ENCODE data around the gene LIMS1. TPM values are rescaled to one million over a fixed set of nuclear protein-coding genes. Genes with fewer than 3 reads are reported as not detected.

Gene LIMS1
- total RNA-seq, 1 experiment from 2014 or later, result 56.2 TPM

DNA sequence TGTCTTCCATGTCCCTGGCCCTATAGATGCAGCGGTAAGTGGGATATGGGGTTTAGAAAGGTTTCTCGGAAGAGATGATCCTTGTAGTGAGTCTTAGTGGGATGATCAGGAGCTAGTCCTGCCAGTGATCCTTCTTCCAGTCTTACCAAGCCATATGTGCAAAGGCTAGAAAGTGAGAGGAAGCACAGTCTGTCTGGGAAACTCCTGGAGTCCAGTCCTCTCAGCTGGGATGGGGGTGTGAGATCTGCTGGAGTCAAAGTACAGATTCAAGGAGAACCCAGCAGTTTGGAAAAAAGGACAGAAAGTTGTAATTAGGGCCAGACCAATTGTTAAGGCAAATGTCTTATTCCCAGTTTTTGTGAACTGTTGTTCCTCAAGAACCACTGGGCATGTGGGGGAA is 83.3 kb downstream of the LIMS1 start (continued):
- TF ChIP-seq ELF1 (IDR thresholded peaks at IDR 0.05; ENCODE audit: borderline replicate concordance, low read depth) (no peak), RAD21 (IDR thresholded peaks at IDR 0.05; ENCODE audit: low read depth) (no peak), SIN3A (IDR thresholded peaks at IDR 0.05; ENCODE audit: low read depth) (no peak), EGR1 (IDR thresholded peaks at IDR 0.05; ENCODE audit: low read depth) (no peak), SP1 (IDR thresholded peaks at IDR 0.05; ENCODE audit: low read depth) (no peak)

GRCh38 chr2:108619925-108620620 is 85.8 kb downstream of the LIMS1 start:
- no peak overlapping the region for H3K27ac ChIP-seq (ENCODE audit: low read depth, low read length)
- ATAC-seq (no peak), DNase-seq (ENCODE audit: low read depth, low spot score) (no peak)
- intact Hi-C loops (cut with micrococcal nuclease), result no loop called here
- ChIA-PET CTCF (interaction anchor here (1.3 to 2.5 kb wide), 2 partner anchors 14 to 16 kb away, joined by 3 to 12 read pairs; no protein-coding TSS in a partner anchor), POLR2A (no interaction called here), RAD21 (ENCODE audit: low non-redundant PET in 1 of 2, low total read pairs in 2 of 2, uncharacterized antibody in 2 of 2, unreplicated experiment in 2 of 2) (no interaction called here)
- H2AFZ ChIP-seq (ENCODE audit: low read depth, low read length, poor library complexity, severe bottlenecking), result no peak overlapping the region
- H3K36me3 ChIP-seq (ENCODE audit: control insufficient read depth in 1 of 2, insufficient read depth in 2 of 2, low read length in 2 of 2), result no peaks in the 10 kb centered on the region
- no peaks in the 10 kb centered on the region for H3K9me2 ChIP-seq (ENCODE audit: insufficient read depth)
- no TSS peak for BruUV-seq (replicated peaks)
- H4K20me1 ChIP-seq (ENCODE audit: insufficient read depth), result no peaks in the 10 kb centered on the region
- no peaks in the 10 kb centered on the region for H3K27me3 ChIP-seq (ENCODE audit: insufficient read depth, low read length)
- H3K79me2 ChIP-seq (ENCODE audit: insufficient read depth, low read length), result peaks cover 56% of the 10 kb centered on the region
- H3K4me3 ChIP-seq (replicated peaks in 1 of 2; ENCODE audit: low read depth in 1 of 2, low read length in 2 of 2), result no peak overlapping the region
- H3K4me1 ChIP-seq (ENCODE audit: control insufficient read depth in 1 of 2, insufficient read depth in 2 of 2, low read length in 2 of 2), result peaks cover 19 to 42% of the 10 kb centered on the region in 2 experiments
- no peak for TF ChIP-seq YY1 (IDR thresholded peaks at IDR 0.05; ENCODE audit: extremely low read depth, insufficient replicate concordance, low read depth, low read length)
- TF ChIP-seq EZH2 (IDR thresholded peaks at IDR 0.05), result no peak
- TF ChIP-seq SIN3A (IDR thresholded peaks at IDR 0.05; ENCODE audit: low read depth), result no peak
- peak overlapping the region; percentile 75; the same call in 1 of the 2 replicates for H3K4me2 ChIP-seq (ENCODE audit: low read length)
- no peaks in the 10 kb centered on the region for H3K9me3 ChIP-seq (ENCODE audit: control insufficient read depth in 1 of 2, insufficient read depth in 1 of 2, low read depth in 1 of 2, low read length in 2 of 2)
- H3K9ac ChIP-seq (ENCODE audit: low read length), result 0 out of 2 replicates have a peak overlapping the region, but pooled peaks have one; percentile 2

GRCh38 chr2:108620656-108621055 is 86.4 kb downstream of the LIMS1 start:
- intact Hi-C loops (cut with micrococcal nuclease), result no loop called here
- RAD21 ChIA-PET (ENCODE audit: low non-redundant PET in 1 of 2, low total read pairs in 2 of 2, uncharacterized antibody in 2 of 2, unreplicated experiment in 2 of 2), result no interaction called here
- ATAC-seq, result peak; percentile 13
- CTCF ChIA-PET, result interaction anchor here (1.3 to 2.5 kb wide), 2 partner anchors 13 to 16 kb away, joined by 3 to 12 read pairs; no protein-coding TSS in a partner anchor
- POLR2A ChIA-PET, result no interaction called here
- peaks cover 19 to 38% of the 10 kb centered on the region in 2 experiments for H3K4me1 ChIP-seq (ENCODE audit: control insufficient read depth in 1 of 2, insufficient read depth in 2 of 2, low read length in 2 of 2)
- TF ChIP-seq CEBPB (IDR thresholded peaks at IDR 0.05; ENCODE audit: low read depth) (no peak), POLR2AphosphoS5 (IDR thresholded peaks at IDR 0.05; ENCODE audit: low read depth, low read length) (no peak), ZNF274 (IDR thresholded peaks at IDR 0.05; ENCODE audit: low read depth, low read length) (no peak), ZFX (IDR thresholded peaks at IDR 0.05) (no peak), EZH2phosphoT487 (IDR thresholded peaks at IDR 0.05; ENCODE audit: borderline replicate concordance) (no peak), JUND (IDR thresholded peaks at IDR 0.05) (no peak), CBX3 (IDR thresholded peaks at IDR 0.05; ENCODE audit: low read depth) (no peak), SP1 (IDR thresholded peaks at IDR 0.05; ENCODE audit: low read depth) (no peak), FOSL1 (IDR thresholded peaks at IDR 0.05; ENCODE audit: low read depth) (no peak), EGR1 (IDR thresholded peaks at IDR 0.05; ENCODE audit: low read depth) (no peak), RAD21 (IDR thresholded peaks at IDR 0.05; ENCODE audit: low read depth) (no peak), ATF3 (IDR thresholded peaks at IDR 0.05) (no peak)
- TF ChIP-seq, protein P1, sequence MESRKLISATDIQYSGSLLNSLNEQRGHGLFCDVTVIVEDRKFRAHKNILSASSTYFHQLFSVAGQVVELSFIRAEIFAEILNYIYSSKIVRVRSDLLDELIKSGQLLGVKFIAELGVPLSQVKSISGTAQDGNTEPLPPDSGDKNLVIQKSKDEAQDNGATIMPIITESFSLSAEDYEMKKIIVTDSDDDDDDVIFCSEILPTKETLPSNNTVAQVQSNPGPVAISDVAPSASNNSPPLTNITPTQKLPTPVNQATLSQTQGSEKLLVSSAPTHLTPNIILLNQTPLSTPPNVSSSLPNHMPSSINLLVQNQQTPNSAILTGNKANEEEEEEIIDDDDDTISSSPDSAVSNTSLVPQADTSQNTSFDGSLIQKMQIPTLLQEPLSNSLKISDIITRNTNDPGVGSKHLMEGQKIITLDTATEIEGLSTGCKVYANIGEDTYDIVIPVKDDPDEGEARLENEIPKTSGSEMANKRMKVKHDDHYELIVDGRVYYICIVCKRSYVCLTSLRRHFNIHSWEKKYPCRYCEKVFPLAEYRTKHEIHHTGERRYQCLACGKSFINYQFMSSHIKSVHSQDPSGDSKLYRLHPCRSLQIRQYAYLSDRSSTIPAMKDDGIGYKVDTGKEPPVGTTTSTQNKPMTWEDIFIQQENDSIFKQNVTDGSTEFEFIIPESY (IDR thresholded peaks at IDR 0.05; ENCODE audit: extremely low read depth, insufficient replicate concordance, low read length), result no peak
- H3K27ac ChIP-seq (ENCODE audit: low read depth, low read length), result no peak overlapping the region
- H3K9ac ChIP-seq (ENCODE audit: low read length), result peak overlapping the region; percentile 2; the same call in 1 of the 2 replicates
- H3K4me3 ChIP-seq (replicated peaks in 1 of 2; ENCODE audit: low read depth in 1 of 2, low read length in 2 of 2), result no peak overlapping the region
- no peak for DNase-seq (ENCODE audit: low read depth, low spot score)
- H2AFZ ChIP-seq (ENCODE audit: low read depth, low read length, poor library complexity, severe bottlenecking), result no peak overlapping the region
- peaks cover 56% of the 10 kb centered on the region for H3K79me2 ChIP-seq (ENCODE audit: insufficient read depth, low read length)
- H4K20me1 ChIP-seq (ENCODE audit: insufficient read depth), result no peaks in the 10 kb centered on the region
- no peaks in the 10 kb centered on the region for H3K27me3 ChIP-seq (ENCODE audit: insufficient read depth, low read length)
- no peaks in the 10 kb centered on the region for H3K36me3 ChIP-seq (ENCODE audit: control insufficient read depth in 1 of 2, insufficient read depth in 2 of 2, low read length in 2 of 2)
- H3K9me3 ChIP-seq (ENCODE audit: control insufficient read depth in 1 of 2, insufficient read depth in 1 of 2, low read depth in 1 of 2, low read length in 2 of 2), result no peaks in the 10 kb centered on the region
- peak overlapping the region; percentile 75 for H3K4me2 ChIP-seq (ENCODE audit: low read length)
- no peaks in the 10 kb centered on the region for H3K9me2 ChIP-seq (ENCODE audit: insufficient read depth)
- no TSS peak for BruUV-seq (replicated peaks)
